AG10803 (cell line): ENCODE results near the gene UNC45B.
"Not testable (repeated sequence)": the region's sequence is repeated elsewhere in the genome, so short reads cannot be mapped to it uniquely, and the experiment has no call there.

Experiments used
- DNase-seq: peaks from one replicate; pipeline ENCODE4 v3.0.0; 2010; ENCODE audit warnings: low read depth
- H3K4me3 ChIP-seq: 2 replicates; pipeline ENCODE4 v1.5.1; 2011; ENCODE audit warnings: mild to moderate bottlenecking, low read length, control low read depth
- TF ChIP-seq, protein P1 (sequence below): conservative IDR thresholded peaks from 2 replicates; pipeline ENCODE4 v1.5.1; 2011; ENCODE audit warnings: mild to moderate bottlenecking, low read length, control low read depth, inconsistent platforms

Gene UNC45B

DNA sequence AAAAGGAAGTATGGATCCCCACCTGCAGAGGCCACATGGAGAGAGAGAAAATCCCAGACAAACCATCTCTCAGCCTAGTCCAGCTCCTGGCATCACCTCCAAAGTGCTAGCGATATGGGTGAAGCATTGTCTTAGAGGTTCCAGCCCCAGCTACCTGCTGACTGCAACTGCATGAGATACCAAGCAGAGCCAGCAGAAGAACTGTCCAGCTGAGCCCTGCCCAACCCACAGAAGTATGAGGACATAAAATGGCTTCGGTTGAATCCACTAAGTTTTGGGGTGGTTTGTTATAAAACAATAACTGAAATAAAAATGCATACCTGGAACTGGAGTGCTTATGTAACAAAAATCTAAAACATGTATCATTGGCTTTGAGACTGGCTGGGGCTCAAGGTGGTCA lies 74.8 kb downstream of the UNC45B start:
- TF ChIP-seq, protein P1, sequence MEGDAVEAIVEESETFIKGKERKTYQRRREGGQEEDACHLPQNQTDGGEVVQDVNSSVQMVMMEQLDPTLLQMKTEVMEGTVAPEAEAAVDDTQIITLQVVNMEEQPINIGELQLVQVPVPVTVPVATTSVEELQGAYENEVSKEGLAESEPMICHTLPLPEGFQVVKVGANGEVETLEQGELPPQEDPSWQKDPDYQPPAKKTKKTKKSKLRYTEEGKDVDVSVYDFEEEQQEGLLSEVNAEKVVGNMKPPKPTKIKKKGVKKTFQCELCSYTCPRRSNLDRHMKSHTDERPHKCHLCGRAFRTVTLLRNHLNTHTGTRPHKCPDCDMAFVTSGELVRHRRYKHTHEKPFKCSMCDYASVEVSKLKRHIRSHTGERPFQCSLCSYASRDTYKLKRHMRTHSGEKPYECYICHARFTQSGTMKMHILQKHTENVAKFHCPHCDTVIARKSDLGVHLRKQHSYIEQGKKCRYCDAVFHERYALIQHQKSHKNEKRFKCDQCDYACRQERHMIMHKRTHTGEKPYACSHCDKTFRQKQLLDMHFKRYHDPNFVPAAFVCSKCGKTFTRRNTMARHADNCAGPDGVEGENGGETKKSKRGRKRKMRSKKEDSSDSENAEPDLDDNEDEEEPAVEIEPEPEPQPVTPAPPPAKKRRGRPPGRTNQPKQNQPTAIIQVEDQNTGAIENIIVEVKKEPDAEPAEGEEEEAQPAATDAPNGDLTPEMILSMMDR, result no peak
- no peak overlapping the region for H3K4me3 ChIP-seq
- no peak for DNase-seq

DNA sequence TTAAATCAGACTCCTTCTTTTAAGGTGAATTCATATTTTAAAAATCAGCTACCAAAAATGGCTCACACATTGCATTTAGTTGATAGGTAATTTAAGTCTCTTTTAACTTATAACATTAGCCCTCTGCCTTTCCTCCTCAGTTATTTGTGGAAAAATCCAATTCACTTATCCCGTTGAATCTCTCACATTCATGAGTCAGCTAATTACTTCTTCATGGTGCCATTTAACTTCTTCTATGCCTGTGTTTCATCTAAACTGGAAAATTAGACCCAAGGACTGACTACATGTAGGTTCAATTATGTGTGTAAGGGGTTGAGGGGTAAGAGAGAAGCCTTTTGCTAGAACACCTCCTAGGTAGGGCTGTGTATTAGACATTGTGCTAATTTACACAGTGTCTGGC lies 76.8 kb downstream of the UNC45B start:
- TF ChIP-seq, protein P1, result no peak
- DNase-seq, result no peak
- no peak overlapping the region for H3K4me3 ChIP-seq

DNA sequence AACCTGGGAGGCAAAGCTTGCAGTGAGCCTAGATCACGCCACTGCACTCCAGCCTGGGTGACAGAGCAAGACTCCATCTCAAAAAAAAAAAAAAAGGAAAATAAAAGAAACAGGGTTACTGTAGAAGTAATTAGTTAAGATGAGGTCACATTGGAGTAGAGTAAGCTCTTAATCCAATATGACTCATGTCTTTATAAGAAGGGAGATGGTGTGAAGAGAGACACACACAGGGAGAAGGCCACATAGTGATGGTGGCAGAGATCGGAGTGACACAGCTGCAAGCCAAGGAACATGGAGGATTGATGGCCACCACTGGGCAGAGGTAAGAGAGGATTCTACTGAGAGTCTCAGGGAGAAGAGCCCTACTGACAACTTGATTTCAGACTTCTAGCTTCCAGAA lies 79.9 kb downstream of the UNC45B start:
- TF ChIP-seq, protein P1, result no peak
- no peak overlapping the region for H3K4me3 ChIP-seq
- no peak for DNase-seq

DNA sequence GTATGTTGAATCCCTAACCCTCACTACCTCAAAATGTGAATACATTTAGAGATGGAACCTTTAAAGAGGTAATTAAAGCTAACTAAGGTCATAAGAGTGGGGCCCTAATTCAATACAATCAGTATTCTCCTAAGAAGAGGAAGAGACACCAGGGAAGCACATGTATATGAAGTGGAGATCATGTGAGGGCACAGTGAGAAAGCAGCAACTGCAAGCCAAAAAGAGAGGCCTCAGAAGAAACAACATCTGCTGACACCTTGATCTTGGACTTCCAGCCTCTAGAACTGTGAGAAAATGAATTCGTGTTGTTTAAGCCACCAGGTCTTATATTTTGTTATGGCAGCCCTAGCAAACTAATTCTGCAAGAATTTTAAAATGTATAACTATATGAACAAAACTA lies 82.0 kb downstream of the UNC45B start:
- TF ChIP-seq, protein P1, result no peak
- H3K4me3 ChIP-seq, result no peak overlapping the region
- no peak for DNase-seq

DNA sequence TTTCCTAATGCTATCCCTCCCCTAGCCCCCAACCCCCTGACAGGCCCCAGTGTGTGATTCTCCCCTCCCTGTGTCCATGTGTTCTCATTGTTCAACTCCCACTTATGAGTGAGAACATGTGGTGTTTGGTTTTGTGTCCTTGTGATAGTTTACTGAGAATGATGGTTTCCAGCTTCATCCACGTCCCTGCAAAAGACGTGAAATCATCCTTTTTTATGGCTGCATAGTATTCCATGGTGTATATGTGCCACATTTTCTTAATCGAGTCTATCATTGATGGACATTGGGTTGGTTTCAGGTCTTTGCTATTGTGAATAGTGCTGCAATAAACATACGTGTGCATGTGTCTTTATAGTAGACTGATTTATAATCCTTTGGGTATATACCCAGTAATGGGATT lies 86.7 kb downstream of the UNC45B start:
- not testable (repeated sequence) for H3K4me3 ChIP-seq, DNase-seq

DNA sequence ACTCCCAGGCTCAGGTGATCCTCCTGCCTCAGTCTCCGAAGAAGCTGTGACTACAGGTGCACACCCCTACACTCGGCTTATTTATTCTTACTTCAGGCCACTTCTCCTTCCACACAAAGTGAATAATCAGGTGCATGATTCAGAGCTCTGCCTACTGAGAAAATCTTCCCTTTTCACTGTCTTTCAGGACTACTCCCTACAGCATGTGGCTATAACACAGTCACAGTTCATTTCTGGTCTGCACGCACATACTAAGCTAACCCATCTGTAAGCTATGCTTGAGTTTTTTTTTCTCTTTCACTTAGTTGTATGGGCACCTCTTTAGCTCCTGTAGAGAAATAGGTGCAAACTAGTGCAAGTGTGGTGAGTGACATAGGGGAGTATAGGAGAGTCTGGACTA lies 87.7 kb downstream of the UNC45B start:
- TF ChIP-seq, protein P1, result no peak
- H3K4me3 ChIP-seq, result no peak overlapping the region
- no peak for DNase-seq

DNA sequence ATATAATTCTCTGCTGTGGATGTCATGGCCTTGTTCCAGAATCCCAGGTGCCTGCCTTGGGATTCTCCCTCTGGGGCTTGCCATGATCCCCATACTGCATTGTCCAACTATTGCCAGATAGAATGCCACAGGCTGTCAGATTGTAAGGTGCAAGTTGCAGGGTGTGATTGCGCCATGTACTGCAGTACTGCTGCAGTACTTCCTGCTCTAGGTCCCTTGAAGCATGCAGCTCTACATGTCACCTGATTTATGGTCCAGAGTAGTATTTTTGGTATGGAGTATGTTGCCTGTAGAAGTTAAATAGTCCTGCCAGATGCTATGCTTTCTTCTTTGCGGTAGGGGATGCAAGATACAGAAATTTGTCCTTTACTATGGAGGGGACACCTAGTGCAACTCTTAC lies 88.3 kb downstream of the UNC45B start:
- TF ChIP-seq, protein P1, result no peak
- no peak overlapping the region for H3K4me3 ChIP-seq
- no peak for DNase-seq

DNA sequence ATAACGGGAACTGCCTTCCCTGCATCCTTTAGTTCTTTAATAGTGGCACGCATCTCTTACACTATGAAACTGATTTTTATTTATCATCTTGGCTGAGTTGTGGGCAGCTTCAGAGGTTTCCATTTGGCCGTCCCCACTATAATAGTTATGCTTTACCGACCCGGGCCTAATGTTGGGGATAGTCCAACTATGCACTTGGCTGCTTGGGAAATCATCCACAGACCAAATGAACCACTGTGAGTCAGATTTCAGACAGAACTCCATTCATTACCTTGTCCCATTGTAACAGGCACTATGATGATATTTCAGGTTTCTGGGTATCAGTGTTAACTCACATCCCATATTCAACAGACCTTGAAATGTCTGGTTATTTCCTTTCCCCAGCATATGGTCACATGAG lies 89.2 kb downstream of the UNC45B start:
- TF ChIP-seq, protein P1, result no peak
- H3K4me3 ChIP-seq, result no peak overlapping the region
- peak; percentile 47 for DNase-seq
